HG03575 (cell line): ENCODE results near the gene GRIP1.

ENCODE experiments used
- ATAC-seq: cut with Tn5 transposase; IDR thresholded peaks from one replicate; pipeline ENCODE4 v1.9.1; 2021; ENCODE audit not compliant: unreplicated experiment, insufficient number of reproducible peaks, low FRiP score; ENCODE audit errors: extremely low read depth

Gene GRIP1

GRCh38 chr12:66662179-66662578, 16.7 kb downstream of the GRIP1 start:
- ATAC-seq, result no peak

GRCh38 chr12:66661357-66661756, 17.5 kb downstream of the GRIP1 start:
- no peak for ATAC-seq

- ATAC-seq, result no peak
Observed at GRCh38 chr12:66653796-66654195, 25.1 kb downstream of the GRIP1 start.

- ATAC-seq, result no peak
Observed at GRCh38 chr12:66648033-66648735, 30.7 kb downstream of the GRIP1 start.

- ATAC-seq, result no peak
Observed at GRCh38 chr12:66647034-66647691, 31.7 kb downstream of the GRIP1 start.

- no peak for ATAC-seq
Observed at GRCh38 chr12:66644151-66644550, 34.7 kb downstream of the GRIP1 start.

GRCh38 chr12:66640691-66641460, 38.0 kb downstream of the GRIP1 start:
- ATAC-seq, result no peak

GRCh38 chr12:66638666-66639065, 40.2 kb downstream of the GRIP1 start:
- no peak for ATAC-seq

GRCh38 chr12:66637699-66638301, 41.1 kb downstream of the GRIP1 start:
- no peak for ATAC-seq

- ATAC-seq, result no peak
Observed at GRCh38 chr12:66636771-66637170, 42.1 kb downstream of the GRIP1 start.

- no peak for ATAC-seq
Observed at GRCh38 chr12:66633676-66634075, 45.2 kb downstream of the GRIP1 start.

GRCh38 chr12:66629138-66629870, 49.6 kb downstream of the GRIP1 start:
- ATAC-seq, result no peak

GRCh38 chr12:66627988-66628317, 50.9 kb downstream of the GRIP1 start:
- ATAC-seq, result no peak

- ATAC-seq, result no peak
Observed at GRCh38 chr12:66627270-66627987, 51.4 kb downstream of the GRIP1 start.

GRCh38 chr12:66624806-66625205, 54.1 kb downstream of the GRIP1 start:
- peak; percentile 66 for ATAC-seq

GRCh38 chr12:66623455-66623854, 55.4 kb downstream of the GRIP1 start:
- ATAC-seq, result no peak

GRCh38 chr12:66620688-66621087, 58.2 kb downstream of the GRIP1 start:
- no peak for ATAC-seq

GRCh38 chr12:66620026-66620425, 58.9 kb downstream of the GRIP1 start:
- ATAC-seq, result no peak

- ATAC-seq, result no peak
Observed at GRCh38 chr12:66617991-66618390, 60.9 kb downstream of the GRIP1 start.
